GM12891 (cell line): ENCODE results near the gene SEPTIN5.

ENCODE experiments used
- POLR2A ChIP-seq: IDR thresholded peaks from 2 replicates; pipeline ENCODE4 v1.6.1; 2011; ENCODE audit warnings: low read depth, low read length, control low read depth
- POLR2AphosphoS5 ChIP-seq: IDR thresholded peaks from 2 replicates; pipeline ENCODE4 v1.6.1; 2011; ENCODE audit warnings: low read depth, low read length, control low read depth
- TAF1 ChIP-seq: IDR thresholded peaks from 2 replicates; pipeline ENCODE4 v1.6.1; 2011; ENCODE audit warnings: low read depth, low read length, control low read depth

DNA sequence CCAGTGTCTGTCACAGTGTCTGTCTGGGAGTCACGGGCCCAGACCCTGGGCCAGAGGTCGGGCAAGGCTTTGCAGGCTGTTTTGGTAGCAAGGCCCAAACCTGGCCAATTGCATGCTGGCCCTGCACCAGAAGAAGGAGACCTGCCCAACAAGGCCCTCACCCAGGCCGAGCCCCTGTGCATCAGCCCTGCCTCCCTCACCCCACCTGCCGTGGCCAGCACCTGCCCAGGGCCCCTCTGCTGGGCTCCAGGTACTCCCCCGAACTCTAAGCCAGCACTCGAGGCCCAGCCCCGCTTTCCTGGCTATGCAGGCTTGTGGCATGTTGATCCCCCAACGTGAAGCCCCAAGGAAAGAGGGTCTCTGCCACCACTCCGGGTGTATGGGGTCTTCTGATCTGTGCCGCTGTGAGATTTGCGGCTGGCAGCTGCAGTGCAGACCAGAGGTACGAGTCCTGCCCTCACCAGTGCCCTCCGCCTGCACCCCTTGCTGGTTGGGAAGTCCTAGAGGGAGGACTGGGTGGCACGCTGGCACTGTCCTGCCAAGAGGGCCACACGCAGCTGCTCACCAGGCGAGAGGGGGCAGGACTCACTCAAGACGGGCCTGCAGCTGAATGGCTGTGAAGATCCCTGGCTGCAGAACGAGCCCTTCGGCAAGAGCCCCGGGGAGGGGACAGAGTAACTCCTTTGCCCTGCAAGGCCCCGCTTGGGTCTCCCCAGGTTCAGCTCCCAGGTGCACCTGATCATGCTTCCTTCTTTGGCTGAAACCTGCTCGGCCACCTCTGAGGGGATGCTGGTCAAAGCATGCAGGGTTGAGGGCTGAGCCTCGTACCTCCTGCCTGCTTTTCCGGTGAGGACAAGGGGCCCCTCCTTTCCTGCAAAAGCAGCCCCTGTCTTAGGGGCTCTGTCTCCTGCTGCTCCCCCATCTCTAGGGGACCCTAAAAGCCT lies 6.7 kb upstream of the SEPTIN5 start:
- no peak for TF ChIP-seq POLR2A
- TF ChIP-seq POLR2AphosphoS5, result no peak
- no peak for TF ChIP-seq TAF1
